Transverse colon (tissue), 4 donors: Measurements from ENCODE around the gene ARSG.

Experiments
- CTCF ChIP-seq, 5 experiments: fragments of 200-600 bp in 3 of 5; fragments of 450-650 bp in 2 of 5; sonication (generic) in 3 of 5; IDR thresholded peaks; 1 replicate in 2 of 5; 2 replicates in 3 of 5; pipeline ENCODE4 v1.5.1; 2016 to 2017; ENCODE audit warnings: antibody characterized with exemption in 5 of 5, inconsistent platforms in 3 of 5, mild to moderate bottlenecking in 2 of 5, moderate library complexity in 1 of 5
- POLR2A ChIP-seq: fragments of 450-650 bp; IDR thresholded peaks from one replicate; pipeline ENCODE4 v1.6.1; 2016; ENCODE audit warnings: antibody characterized with exemption, mild to moderate bottlenecking, moderate library complexity
- POLR2AphosphoS5 ChIP-seq, 3 donors: sonication (generic); formaldehyde crosslinking; IDR thresholded peaks; one replicate each; pipeline ENCODE4 v1.6.1; 2016; ENCODE audit warnings: antibody characterized with exemption in 3 of 3

- TF ChIP-seq POLR2A (no peak), CTCF (IDR thresholded peaks at IDR 0.05) (no peak), POLR2AphosphoS5 (IDR thresholded peaks at IDR 0.05) (no peak)
Measured at GRCh38 chr17:68449021-68449739, 157.9 kb downstream of the ARSG start.
